ENCODE measurements around the gene NIN.

DNA sequence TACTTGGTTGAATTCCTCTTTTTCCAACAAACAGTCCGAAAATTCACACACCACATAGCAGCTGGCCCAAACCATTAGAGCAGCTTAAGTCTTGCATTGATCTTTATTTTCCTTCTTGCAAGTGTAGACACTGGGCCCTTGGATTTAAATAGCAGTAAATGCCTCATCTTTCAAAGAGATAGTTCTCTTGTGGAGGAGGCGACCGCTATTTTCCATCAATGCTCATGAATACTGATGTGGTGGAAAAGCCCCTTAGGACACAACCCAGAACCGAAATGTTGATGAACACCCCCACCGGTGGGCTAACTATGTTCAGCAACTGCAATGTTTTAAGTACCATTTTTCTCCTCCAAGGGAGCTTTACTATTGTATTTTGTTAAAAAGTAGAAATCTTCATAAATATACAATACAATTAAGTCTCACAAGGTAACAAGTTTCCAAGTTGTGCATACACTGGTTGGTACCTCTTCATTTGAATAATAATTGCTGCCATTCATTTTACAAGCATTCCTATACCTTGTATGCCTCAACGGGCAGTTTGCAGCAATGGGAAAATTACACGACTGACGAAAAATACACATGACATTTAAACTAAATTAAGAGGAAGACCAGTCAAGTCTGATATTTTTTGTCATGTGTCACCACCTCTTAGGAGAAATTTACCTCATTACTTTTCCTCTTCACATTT, 18.0 kb downstream of the NIN start:
- TF ChIP-seq, protein P1, sequence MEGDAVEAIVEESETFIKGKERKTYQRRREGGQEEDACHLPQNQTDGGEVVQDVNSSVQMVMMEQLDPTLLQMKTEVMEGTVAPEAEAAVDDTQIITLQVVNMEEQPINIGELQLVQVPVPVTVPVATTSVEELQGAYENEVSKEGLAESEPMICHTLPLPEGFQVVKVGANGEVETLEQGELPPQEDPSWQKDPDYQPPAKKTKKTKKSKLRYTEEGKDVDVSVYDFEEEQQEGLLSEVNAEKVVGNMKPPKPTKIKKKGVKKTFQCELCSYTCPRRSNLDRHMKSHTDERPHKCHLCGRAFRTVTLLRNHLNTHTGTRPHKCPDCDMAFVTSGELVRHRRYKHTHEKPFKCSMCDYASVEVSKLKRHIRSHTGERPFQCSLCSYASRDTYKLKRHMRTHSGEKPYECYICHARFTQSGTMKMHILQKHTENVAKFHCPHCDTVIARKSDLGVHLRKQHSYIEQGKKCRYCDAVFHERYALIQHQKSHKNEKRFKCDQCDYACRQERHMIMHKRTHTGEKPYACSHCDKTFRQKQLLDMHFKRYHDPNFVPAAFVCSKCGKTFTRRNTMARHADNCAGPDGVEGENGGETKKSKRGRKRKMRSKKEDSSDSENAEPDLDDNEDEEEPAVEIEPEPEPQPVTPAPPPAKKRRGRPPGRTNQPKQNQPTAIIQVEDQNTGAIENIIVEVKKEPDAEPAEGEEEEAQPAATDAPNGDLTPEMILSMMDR (IDR thresholded peaks at IDR 0.05): no peak
- no peak for TF ChIP-seq POLR2A (IDR thresholded peaks at IDR 0.05)

Data from vagina (tissue), 2 donors.